ENCODE measurements around the gene LIPC. TPM values are rescaled to one million over a fixed set of nuclear protein-coding genes. Genes with fewer than 3 reads are reported as not detected.
A peak's percentile ranks its signal among the peaks of the same experiment; 100 is the strongest.

Gene LIPC
- total RNA-seq, 1 experiment from 2014 or later: not detected

GRCh38 chr15:58444056-58444455, 12.3 kb downstream of the LIPC start:
- CTCF ChIA-PET: no interaction called here
- DNase-seq (ENCODE audit: low spot score): no peak
- no peak for TF ChIP-seq NFE2L1 (CRISPR knock-in tag; IDR thresholded peaks at IDR 0.05)
- no peak for TF ChIP-seq ZNF425 (CRISPR knock-in tag; conservative IDR thresholded peaks at IDR 0.05)
- no peak for TF ChIP-seq CREB1 (CRISPR knock-in tag; IDR thresholded peaks at IDR 0.05)
- no peak for TF ChIP-seq HMGA2 (CRISPR knock-in tag; IDR thresholded peaks at IDR 0.05)
- TF ChIP-seq USF1 (CRISPR knock-in tag; IDR thresholded peaks at IDR 0.05): no peak
- TF ChIP-seq FOXJ3 (CRISPR knock-in tag; IDR thresholded peaks at IDR 0.05; ENCODE audit: borderline replicate concordance): no peak
- no peak for TF ChIP-seq SP1 (CRISPR knock-in tag; conservative IDR thresholded peaks at IDR 0.05)
- no peak for TF ChIP-seq RORB (CRISPR knock-in tag; IDR thresholded peaks at IDR 0.05)
- no peak for TF ChIP-seq NR3C1 (CRISPR knock-in tag; conservative IDR thresholded peaks at IDR 0.05; ENCODE audit: low read depth)
- no peak for TF ChIP-seq ATF1 (CRISPR knock-in tag; IDR thresholded peaks at IDR 0.05)
- TF ChIP-seq PRRX2 (CRISPR knock-in tag; IDR thresholded peaks at IDR 0.05): no peak
- TF ChIP-seq MAX (CRISPR knock-in tag; IDR thresholded peaks at IDR 0.05): no peak
- no peak for TF ChIP-seq NR2C2 (CRISPR knock-in tag; IDR thresholded peaks at IDR 0.05)
- no peak for TF ChIP-seq HMGXB4 (CRISPR knock-in tag; IDR thresholded peaks at IDR 0.05)
- no peak for TF ChIP-seq MXD4 (CRISPR knock-in tag; IDR thresholded peaks at IDR 0.05; ENCODE audit: borderline replicate concordance)
- no peak for TF ChIP-seq ERG (CRISPR knock-in tag; IDR thresholded peaks at IDR 0.05)
- TF ChIP-seq ZNF281 (CRISPR knock-in tag; IDR thresholded peaks at IDR 0.05): no peak
- H3K36me3 Mint-ChIP-seq: no peaks in the 10 kb centered on the region
- H3K4me1 Mint-ChIP-seq: peaks cover 55% of the 10 kb centered on the region
- POLR2A ChIA-PET: no interaction called here
- peaks cover 10% of the 10 kb centered on the region for H3K27me3 Mint-ChIP-seq (ENCODE audit: low read depth)
- no peaks in the 10 kb centered on the region for H3K9me3 Mint-ChIP-seq
- no peak for ATAC-seq
- no peak overlapping the region for H3K4me3 Mint-ChIP-seq
- H3K27ac Mint-ChIP-seq: peak overlapping the region; percentile 17
